ENCODE measurements around the gene TRPV3. TPM values are rescaled to one million over a fixed set of nuclear protein-coding genes. Genes with fewer than 3 reads are reported as not detected.

The TRPV3 gene
- total RNA-seq, 3 donors from 2014 or later (not counting 1 experiment from before 2014, with no cell fraction given), result 5.6 to 10.3 (median 7.6) TPM

GRCh38 chr17:3545151-3545550 is 12.5 kb downstream of the TRPV3 start:
- 84% methylated on average over 9 of the region's 9 CpGs for WGBS (ENCODE audit: insufficient coverage)

GRCh38 chr17:3544365-3544764 is 13.2 kb downstream of the TRPV3 start:
- Histone ChIP-seq H3K9me3 (ENCODE audit: control insufficient read depth, insufficient read depth, low read length) (no peaks in the 10 kb centered on the region), H3K27me3 (ENCODE audit: control insufficient read depth, insufficient read depth, low read length) (no peaks in the 10 kb centered on the region), H3K36me3 (ENCODE audit: control insufficient read depth, insufficient read depth, low read length) (no peaks in the 10 kb centered on the region), H3K27ac (ENCODE audit: low read length) (no peak overlapping the region), H3K4me1 (ENCODE audit: control insufficient read depth, insufficient read depth, low read length) (no peaks in the 10 kb centered on the region), H3K4me3 (ENCODE audit: low read length) (no peak overlapping the region)
- Mint-ChIP-seq H3K27me3 (ENCODE audit: low read depth in 2 of 2) (peaks cover 0 to 3% of the 10 kb centered on the region in 2 donors), H3K4me1 (peaks cover 4 to 5% of the 10 kb centered on the region in 2 donors), H3K4me3 (no peak overlapping the region), H3K27ac (no peak overlapping the region), H3K36me3 (no peaks in the 10 kb centered on the region), H3K9me3 (peaks cover 0 to under 1% of the 10 kb centered on the region in 2 donors)
- ATAC-seq (no peak), DNase-seq (no peak)
- 81% methylated on average over 5 of the region's 5 CpGs for WGBS (ENCODE audit: insufficient coverage)
- intact Hi-C loops (cut with micrococcal nuclease), result no loop called here
- no peak for TF ChIP-seq CTCF (IDR thresholded peaks at IDR 0.05)

More at GRCh38 chr17:3545151-3545550, 12.5 kb downstream of the TRPV3 start:
- H3K27me3 ChIP-seq (ENCODE audit: control insufficient read depth, insufficient read depth, low read length), result no peaks in the 10 kb centered on the region
- H3K27me3 Mint-ChIP-seq (ENCODE audit: low read depth in 2 of 2), result peaks cover 0 to 3% of the 10 kb centered on the region in 2 donors
- H3K27ac Mint-ChIP-seq, result no peak overlapping the region
- ATAC-seq (no peak), DNase-seq (no peak)
- H3K9me3 Mint-ChIP-seq, result peaks cover 0 to 6% of the 10 kb centered on the region in 2 donors
- H3K4me1 ChIP-seq (ENCODE audit: control insufficient read depth, insufficient read depth, low read length), result no peaks in the 10 kb centered on the region
- no peak overlapping the region for H3K4me3 ChIP-seq (ENCODE audit: low read length)
- peaks cover 1 to 2% of the 10 kb centered on the region in 2 donors for H3K4me1 Mint-ChIP-seq
- no peaks in the 10 kb centered on the region for H3K36me3 Mint-ChIP-seq
- H3K9me3 ChIP-seq (ENCODE audit: control insufficient read depth, insufficient read depth, low read length), result no peaks in the 10 kb centered on the region
- H3K36me3 ChIP-seq (ENCODE audit: control insufficient read depth, insufficient read depth, low read length), result no peaks in the 10 kb centered on the region
- intact Hi-C loops (cut with micrococcal nuclease), result no loop called here
- no peak overlapping the region for H3K27ac ChIP-seq (ENCODE audit: low read length)
- no peak for TF ChIP-seq CTCF (IDR thresholded peaks at IDR 0.05)
- H3K4me3 Mint-ChIP-seq, result no peak overlapping the region

DNA sequence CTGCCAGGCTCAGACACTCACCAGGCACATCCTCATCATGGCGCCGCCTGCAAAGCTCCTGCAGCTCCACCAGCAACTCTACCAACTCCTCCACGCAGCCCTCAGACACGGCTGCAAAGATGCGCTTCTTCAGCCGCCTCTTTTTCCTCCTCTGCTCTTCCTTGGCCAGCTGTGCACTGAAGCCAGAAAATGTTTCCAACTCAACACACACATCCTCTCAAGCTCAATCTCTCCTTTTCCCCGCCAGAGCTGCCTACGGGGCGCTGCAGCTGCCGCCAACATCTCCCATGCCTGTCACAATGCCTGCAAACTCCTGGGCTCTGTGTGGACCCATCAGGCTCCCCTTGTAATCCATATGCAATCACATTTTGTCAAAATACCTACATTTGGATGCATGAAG is 14.2 kb downstream of the TRPV3 start:
- WGBS (ENCODE audit: insufficient coverage), result 92% methylated on average over 10 of the region's 10 CpGs
- DNase-seq (no peak), ATAC-seq (no peak)
- no peaks in the 10 kb centered on the region for H3K36me3 ChIP-seq (ENCODE audit: control insufficient read depth, insufficient read depth, low read length)
- no peak overlapping the region for H3K27ac Mint-ChIP-seq
- no peaks in the 10 kb centered on the region for H3K9me3 ChIP-seq (ENCODE audit: control insufficient read depth, insufficient read depth, low read length)
- no peak overlapping the region for H3K4me3 Mint-ChIP-seq
- no peak overlapping the region for H3K4me3 ChIP-seq (ENCODE audit: low read length)
- H3K4me1 ChIP-seq (ENCODE audit: control insufficient read depth, insufficient read depth, low read length), result no peaks in the 10 kb centered on the region
- no peak overlapping the region for H3K27ac ChIP-seq (ENCODE audit: low read length)
- H3K27me3 ChIP-seq (ENCODE audit: control insufficient read depth, insufficient read depth, low read length), result no peaks in the 10 kb centered on the region
- TF ChIP-seq CTCF (IDR thresholded peaks at IDR 0.05), result no peak
- peaks cover 4 to 5% of the 10 kb centered on the region in 2 donors for H3K4me1 Mint-ChIP-seq
- intact Hi-C loops (cut with micrococcal nuclease), result no loop called here
- peaks cover 0 to 3% of the 10 kb centered on the region in 2 donors for H3K27me3 Mint-ChIP-seq (ENCODE audit: low read depth in 2 of 2)
- H3K9me3 Mint-ChIP-seq, result no peaks in the 10 kb centered on the region
- H3K36me3 Mint-ChIP-seq, result no peaks in the 10 kb centered on the region

- Mint-ChIP-seq H3K27ac (no peak overlapping the region), H3K9me3 (no peaks in the 10 kb centered on the region), H3K36me3 (no peaks in the 10 kb centered on the region), H3K4me3 (no peak overlapping the region), H3K27me3 (ENCODE audit: low read depth in 2 of 2) (peaks cover 0 to 3% of the 10 kb centered on the region in 2 donors), H3K4me1 (peaks cover 4 to 5% of the 10 kb centered on the region in 2 donors)
- intact Hi-C loops (cut with micrococcal nuclease), result no loop called here
- Histone ChIP-seq H3K9me3 (ENCODE audit: control insufficient read depth, insufficient read depth, low read length) (no peaks in the 10 kb centered on the region), H3K4me3 (ENCODE audit: low read length) (no peak overlapping the region), H3K27me3 (ENCODE audit: control insufficient read depth, insufficient read depth, low read length) (no peaks in the 10 kb centered on the region), H3K36me3 (ENCODE audit: control insufficient read depth, insufficient read depth, low read length) (no peaks in the 10 kb centered on the region), H3K27ac (ENCODE audit: low read length) (no peak overlapping the region), H3K4me1 (ENCODE audit: control insufficient read depth, insufficient read depth, low read length) (no peaks in the 10 kb centered on the region)
- 80% methylated on average over 16 of the region's 16 CpGs for WGBS (ENCODE audit: insufficient coverage)
- no peak for DNase-seq
- no peak for ATAC-seq
- no peak for TF ChIP-seq CTCF (IDR thresholded peaks at IDR 0.05)
These were observed 15.1 kb downstream of the TRPV3 start for GRCh38 chr17:3542410-3543088.

Measured in natural killer cell (primary cell).